Measurements from ENCODE around the gene GRIK4. TPM values are rescaled to one million over a fixed set of nuclear protein-coding genes. Genes with fewer than 3 reads are reported as not detected.

Gene GRIK4
- total and polyA plus RNA-seq, 2 of the 4 experiments (the other 2 are of a cell fraction) = 0.18 to 0.38 TPM

DNA sequence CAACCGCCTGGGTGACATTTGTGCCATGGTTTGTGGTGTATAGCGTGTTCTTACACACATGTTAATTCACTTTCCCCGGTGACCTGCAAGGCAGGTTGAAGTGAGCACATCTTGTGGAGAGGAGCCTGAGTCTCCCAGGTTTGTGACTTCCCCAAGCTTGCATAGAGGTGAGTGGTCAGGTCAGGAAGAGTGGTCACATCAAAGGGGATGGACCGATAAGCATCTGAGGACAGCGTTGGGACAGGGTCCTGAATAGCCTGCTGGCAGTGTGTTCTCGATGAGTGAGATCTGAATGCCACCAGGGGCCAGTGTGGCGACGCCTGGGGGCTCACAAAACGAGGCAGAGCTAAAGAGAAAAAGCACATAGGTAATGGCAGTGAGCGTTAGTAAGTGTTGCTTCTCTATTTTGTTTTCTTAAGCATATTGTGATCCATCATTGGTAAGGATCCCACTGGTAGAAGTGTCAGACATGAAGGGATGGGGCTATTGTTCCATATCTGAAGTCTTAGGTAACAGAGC, 154.6 kb downstream of the GRIK4 start:
- no TSS peak for BruUV-seq (replicated peaks)

More for the DNA sequence above, 154.6 kb downstream of the GRIK4 start:
- no peaks in the 10 kb centered on the region for H3K79me1 ChIP-seq (ENCODE audit: low read depth in 1 of 2, low read length in 2 of 2)
- H4K20me1 ChIP-seq (ENCODE audit: insufficient read depth, low read length) = no peaks in the 10 kb centered on the region
- H3K18ac ChIP-seq (ENCODE audit: low read depth, low read length) = no peak overlapping the region
- dilution Hi-C loops (cut with HindIII; ENCODE audit: low sequenced_read_pairs, unreplicated experiment) (no loop called here), intact Hi-C loops (cut with micrococcal nuclease) (no loop called here), in situ Hi-C loops (cut with MboI; ENCODE audit: low sequenced_read_pairs) (no loop called here)
- no peak overlapping the region for H3K4ac ChIP-seq (ENCODE audit: low read depth, low read length)
- WGBS, 2 experiments (ENCODE audit: extremely low coverage in 2 of 2, insufficient read length in 1 of 2) = 47% methylated on average over 3 of the region's 10 CpGs; no CpG with 5 or more reads in 1 of the 2 experiments
- H3K23ac ChIP-seq (ENCODE audit: low read depth, low read length) = no peak overlapping the region
- ChIA-PET CTCF (interaction anchor here (1.9 kb wide), 1 partner anchor 19 kb away, joined by 4 read pairs; no protein-coding TSS in a partner anchor), POLR2A (ENCODE audit: unreplicated experiment) (no interaction called here)
- H4K91ac ChIP-seq (ENCODE audit: insufficient read depth, low read depth, low read length) = no peak overlapping the region
- no peak overlapping the region for H3K9ac ChIP-seq (ENCODE audit: low read depth, low read length)
- no peak overlapping the region for H2BK15ac ChIP-seq (ENCODE audit: low read depth, low read length)
- no peaks in the 10 kb centered on the region for H3K9me3 ChIP-seq (ENCODE audit: control insufficient read depth, insufficient read depth, low read length)
- H3K56ac ChIP-seq (ENCODE audit: extremely low read depth, insufficient read depth, low read length) = no peak overlapping the region
- H3K9me1 ChIP-seq (ENCODE audit: insufficient read depth, low read length) = no peaks in the 10 kb centered on the region; the same call in 1 of the 2 replicates
- H2BK120ac ChIP-seq (ENCODE audit: low read depth, low read length) = no peak overlapping the region
- TF ChIP-seq NFE2L2 (IDR thresholded peaks at IDR 0.05; ENCODE audit: low read depth, low read length) (no peak), MXI1 (IDR thresholded peaks at IDR 0.05; ENCODE audit: borderline replicate concordance, low read depth, low read length) (no peak), RCOR1 (IDR thresholded peaks at IDR 0.05; ENCODE audit: insufficient replicate concordance, low read length) (no peak)
- H3K14ac ChIP-seq (replicated peaks; ENCODE audit: low read depth, low read length) = no peak overlapping the region
- DNase-seq (no peak), ATAC-seq (ENCODE audit: low read depth) (no peak)
- H3K4me3 ChIP-seq (ENCODE audit: insufficient read depth, low read depth, low read length) = no peak overlapping the region
- H2AFZ ChIP-seq (replicated peaks; ENCODE audit: low read length, poor library complexity) = no peak overlapping the region
- no peaks in the 10 kb centered on the region for H3K4me1 ChIP-seq (ENCODE audit: control insufficient read depth, insufficient read depth, low read length)
- no peak overlapping the region for H2AK9ac ChIP-seq (replicated peaks; ENCODE audit: low read depth, low read length, poor library complexity)
- H2BK5ac ChIP-seq (ENCODE audit: low read depth, low read length, poor library complexity, severe bottlenecking) = no peak overlapping the region
- no peak overlapping the region for H3K27ac ChIP-seq (ENCODE audit: insufficient read depth, low read length)
- no peak overlapping the region for H4K5ac ChIP-seq (ENCODE audit: low read depth, low read length)
- H2BK20ac ChIP-seq (ENCODE audit: low read depth, low read length) = no peak overlapping the region
- no peaks in the 10 kb centered on the region for H3K36me3 ChIP-seq (ENCODE audit: control insufficient read depth, insufficient read depth, low read length)
- H3K27me3 ChIP-seq (ENCODE audit: control insufficient read depth, insufficient read depth, low read length) = peaks cover 35% of the 10 kb centered on the region
- no peak overlapping the region for H4K8ac ChIP-seq (ENCODE audit: low read depth in 2 of 2, low read length in 2 of 2)
- H2AK5ac ChIP-seq (ENCODE audit: low read depth, low read length) = no peak overlapping the region
- H3K4me2 ChIP-seq (ENCODE audit: low read depth, low read length) = no peak overlapping the region
